Measurements from ENCODE around the gene AWAT1.

GRCh38 chrX:70254909-70255308 is 20.5 kb downstream of the AWAT1 start:
- TF ChIP-seq CTCF (IDR thresholded peaks at IDR 0.05) (no peak), POLR2A (IDR thresholded peaks at IDR 0.05) (no peak)
